ENCODE data around the gene UGT1A6. TPM values are rescaled to one million over a fixed set of nuclear protein-coding genes. Genes with fewer than 3 reads are reported as not detected.

The UGT1A6 gene
- total RNA-seq, 1 donor from 2014 or later = 3.2 TPM

GRCh38 chr2:233711312-233712008 is 18.8 kb downstream of the UGT1A6 start:
- Histone ChIP-seq H3K4me1 (no peaks in the 10 kb centered on the region), H3K9me3 (no peaks in the 10 kb centered on the region), H3K27me3 (no peaks in the 10 kb centered on the region), H3K36me3 (no peaks in the 10 kb centered on the region), H3K4me3 (no peak overlapping the region), H3K27ac (no peak overlapping the region)
- peak; percentile 92 for DNase-seq
- ATAC-seq = peak; percentile 95
- intact Hi-C loops (cut with DNase I) = no loop called here
- TF ChIP-seq CTCF (IDR thresholded peaks at IDR 0.05) = peak; percentile 83

- ATAC-seq = no peak
- no peak within 1 kb of the TSS for H3K4me3 ChIP-seq
- DNase-seq = no peak
- H3K27ac ChIP-seq = no peak within 1 kb of the TSS
- H3K27me3 ChIP-seq = no peaks in the 10 kb centered on the region
- H3K36me3 ChIP-seq = no peaks in the 10 kb centered on the region
- H3K4me1 ChIP-seq = no peaks in the 10 kb centered on the region
- H3K9me3 ChIP-seq = no peaks in the 10 kb centered on the region
- no peak for TF ChIP-seq CTCF (IDR thresholded peaks at IDR 0.05)
- intact Hi-C loops (cut with DNase I) = no loop called here
Observed at GRCh38 chr2:233712611-233713261, 20.0 kb downstream of the UGT1A6 start, which contains the start of gene UGT1A5. TSS of gene UGT1A5 (plus strand) at chr2:233712907. CDS start at chr2:233712992, 85 bp downstream.

GRCh38 chr2:233713262-233713615 is 20.5 kb downstream of the UGT1A6 start:
- ATAC-seq = no peak
- H3K27ac ChIP-seq = no peak overlapping the region

DNA sequence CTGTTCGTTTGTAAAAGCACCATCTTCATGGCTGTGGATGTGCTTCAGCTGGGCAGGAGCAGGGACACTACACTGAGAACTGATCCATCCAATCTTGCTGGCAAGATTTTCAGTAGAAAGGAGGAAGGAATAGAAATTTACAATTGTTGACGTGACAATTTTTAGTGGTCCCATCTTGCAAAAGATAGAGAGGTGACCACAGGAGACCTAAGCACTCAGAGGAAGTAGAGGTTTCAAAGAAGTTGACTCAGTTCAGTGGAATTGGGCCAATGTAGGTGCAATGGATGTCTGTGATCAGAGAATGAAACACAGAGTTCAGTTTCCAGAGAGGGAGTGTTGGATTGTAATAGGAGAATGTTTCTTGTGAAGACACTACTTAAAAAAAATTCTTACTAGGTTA is 21.4 kb downstream of the UGT1A6 start:
- ATAC-seq = no peak
- Histone ChIP-seq H3K4me1 (no peaks in the 10 kb centered on the region), H3K36me3 (no peaks in the 10 kb centered on the region), H3K9me3 (no peaks in the 10 kb centered on the region), H3K4me3 (no peak overlapping the region), H3K27me3 (no peaks in the 10 kb centered on the region), H3K27ac (no peak overlapping the region)
- intact Hi-C loops (cut with DNase I) = no loop called here
- no peak for DNase-seq
- TF ChIP-seq CTCF (IDR thresholded peaks at IDR 0.05) = no peak

More at GRCh38 chr2:233713262-233713615, 20.5 kb downstream of the UGT1A6 start:
- Histone ChIP-seq H3K9me3 (no peaks in the 10 kb centered on the region), H3K27me3 (no peaks in the 10 kb centered on the region), H3K4me3 (no peak overlapping the region), H3K4me1 (no peaks in the 10 kb centered on the region), H3K36me3 (no peaks in the 10 kb centered on the region)
- no peak for DNase-seq
- intact Hi-C loops (cut with DNase I) = no loop called here
- TF ChIP-seq CTCF (IDR thresholded peaks at IDR 0.05) = no peak

DNA sequence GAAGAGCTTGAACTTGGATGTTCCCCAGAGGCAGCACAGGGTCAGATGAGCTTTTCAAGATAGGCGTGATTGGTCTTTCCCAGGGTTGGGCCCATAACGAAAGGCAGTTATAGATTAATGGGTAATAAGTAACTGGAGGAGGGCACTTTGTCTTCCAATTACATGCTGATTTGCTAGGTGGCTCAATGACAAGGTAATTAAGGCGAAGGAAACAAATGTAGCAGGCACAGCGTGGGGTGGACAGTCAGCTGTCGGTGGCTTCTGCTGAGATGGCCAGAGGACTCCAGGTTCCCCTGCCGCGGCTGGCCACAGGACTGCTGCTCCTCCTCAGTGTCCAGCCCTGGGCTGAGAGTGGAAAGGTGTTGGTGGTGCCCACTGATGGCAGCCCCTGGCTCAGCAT is 25.9 kb downstream of the UGT1A6 start, which contains the start of gene UGT1A4:
TSS of gene UGT1A4 (plus strand) at position 185 of the 400 bp plus-strand sequence. CDS start at position 270, 85 bp downstream.
- H3K36me3 ChIP-seq = no peaks in the 10 kb centered on the region
- H3K9me3 ChIP-seq = no peaks in the 10 kb centered on the region
- H3K4me3 ChIP-seq = no peak within 1 kb of the TSS
- DNase-seq = no peak
- no peak for TF ChIP-seq CTCF (IDR thresholded peaks at IDR 0.05)
- H3K27me3 ChIP-seq = no peaks in the 10 kb centered on the region
- intact Hi-C loops (cut with DNase I) = no loop called here
- H3K4me1 ChIP-seq = no peaks in the 10 kb centered on the region
- no peak within 1 kb of the TSS for H3K27ac ChIP-seq
- peak; percentile 35 for ATAC-seq
